ENCODE data around the gene KIRREL3.
A peak's percentile ranks its signal among the peaks of the same experiment; 100 is the strongest.

KIRREL3 gene

DNA sequence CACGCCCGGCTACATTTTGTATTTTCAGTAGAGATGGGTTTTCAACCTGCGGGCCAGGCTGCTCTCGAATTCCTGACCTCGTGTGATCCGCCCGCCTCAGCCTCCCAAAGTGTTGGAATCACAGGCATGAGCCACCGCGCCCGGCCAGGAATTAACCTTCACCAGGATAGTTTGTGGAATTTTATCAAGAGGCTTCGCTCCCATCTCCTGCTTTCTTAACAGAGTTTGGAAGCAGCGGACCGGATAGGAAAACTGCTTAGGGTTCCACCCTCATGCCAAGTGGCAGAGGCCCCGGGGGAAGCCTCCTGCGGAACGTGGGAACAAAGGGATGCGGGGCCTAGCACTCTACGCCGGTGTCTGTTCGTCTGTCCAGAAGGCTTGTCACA, 415.2 kb downstream of the KIRREL3 start:
- TF ChIP-seq, protein P1, sequence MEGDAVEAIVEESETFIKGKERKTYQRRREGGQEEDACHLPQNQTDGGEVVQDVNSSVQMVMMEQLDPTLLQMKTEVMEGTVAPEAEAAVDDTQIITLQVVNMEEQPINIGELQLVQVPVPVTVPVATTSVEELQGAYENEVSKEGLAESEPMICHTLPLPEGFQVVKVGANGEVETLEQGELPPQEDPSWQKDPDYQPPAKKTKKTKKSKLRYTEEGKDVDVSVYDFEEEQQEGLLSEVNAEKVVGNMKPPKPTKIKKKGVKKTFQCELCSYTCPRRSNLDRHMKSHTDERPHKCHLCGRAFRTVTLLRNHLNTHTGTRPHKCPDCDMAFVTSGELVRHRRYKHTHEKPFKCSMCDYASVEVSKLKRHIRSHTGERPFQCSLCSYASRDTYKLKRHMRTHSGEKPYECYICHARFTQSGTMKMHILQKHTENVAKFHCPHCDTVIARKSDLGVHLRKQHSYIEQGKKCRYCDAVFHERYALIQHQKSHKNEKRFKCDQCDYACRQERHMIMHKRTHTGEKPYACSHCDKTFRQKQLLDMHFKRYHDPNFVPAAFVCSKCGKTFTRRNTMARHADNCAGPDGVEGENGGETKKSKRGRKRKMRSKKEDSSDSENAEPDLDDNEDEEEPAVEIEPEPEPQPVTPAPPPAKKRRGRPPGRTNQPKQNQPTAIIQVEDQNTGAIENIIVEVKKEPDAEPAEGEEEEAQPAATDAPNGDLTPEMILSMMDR (conservative IDR thresholded peaks at IDR 0.05; ENCODE audit: low read length) = no peak
- H3K4me3 ChIP-seq (ENCODE audit: low read length) = peak overlapping the region; percentile 39

DNA sequence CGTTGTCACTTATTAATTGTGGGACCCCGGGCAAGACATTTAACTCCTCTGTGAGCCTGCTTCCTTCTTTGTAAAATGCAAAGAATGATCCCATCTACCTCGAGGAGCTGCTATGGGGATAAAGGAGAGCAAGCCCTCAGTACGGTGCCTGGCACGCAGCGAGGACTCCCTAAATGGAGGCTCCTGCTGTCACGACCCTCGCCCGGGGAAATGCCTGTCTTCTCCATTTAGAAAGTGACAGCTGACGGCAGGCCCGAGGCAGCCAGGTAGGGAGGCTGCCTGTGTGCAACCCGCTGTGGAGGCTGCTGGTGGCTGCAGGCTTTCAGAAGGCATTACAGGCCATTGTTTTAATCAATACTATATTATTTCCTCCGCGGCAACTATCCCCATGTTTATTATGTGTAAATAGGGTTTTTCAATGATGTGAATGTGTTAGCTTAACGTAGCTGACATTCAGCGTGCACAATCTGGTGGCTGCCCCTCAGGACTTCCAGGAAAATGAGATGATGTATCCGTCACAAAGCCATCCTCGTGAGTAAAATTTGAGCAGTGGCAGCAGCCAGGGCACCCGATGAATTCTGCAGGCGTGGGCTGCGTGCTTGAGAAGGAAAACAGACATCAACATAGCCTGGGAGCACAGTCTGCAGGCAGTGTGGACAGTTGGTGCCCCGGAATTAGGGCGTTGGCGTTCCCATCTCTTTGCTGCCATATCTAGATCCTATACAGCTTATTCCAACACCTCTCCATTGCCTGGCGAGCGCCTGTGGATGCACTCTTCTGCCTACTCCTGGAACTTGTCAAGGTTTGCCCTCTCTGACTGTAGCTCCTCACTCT, 416.8 kb downstream of the KIRREL3 start:
- TF ChIP-seq, protein P1 (conservative IDR thresholded peaks at IDR 0.05; ENCODE audit: low read length) = no peak
- DNase-seq (ENCODE audit: low read depth) = no peak
- H3K4me3 ChIP-seq (ENCODE audit: low read length) = no peak overlapping the region

More for the DNA sequence above, 415.2 kb downstream of the KIRREL3 start:
- DNase-seq (ENCODE audit: low read depth) = no peak

DNA sequence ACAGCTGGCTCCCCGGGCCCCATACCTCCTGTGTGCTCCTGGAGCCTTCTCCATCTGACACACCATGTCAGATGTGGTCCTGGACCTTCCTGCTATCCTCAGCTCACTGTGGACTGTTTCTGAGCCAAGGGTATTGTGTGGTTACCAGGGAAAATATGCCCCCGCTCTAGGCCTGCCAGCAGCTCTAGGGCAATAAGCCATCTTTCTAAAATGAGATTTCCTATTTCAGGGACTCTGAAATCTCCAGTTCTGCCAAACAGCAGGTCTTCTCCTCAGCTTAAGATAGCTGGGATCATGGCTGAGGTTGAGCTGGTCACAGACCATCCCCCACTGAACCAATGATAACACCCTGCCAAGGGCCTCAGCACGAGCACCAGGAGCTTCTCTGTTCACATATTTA, 417.5 kb downstream of the KIRREL3 start:
- H3K4me3 ChIP-seq (ENCODE audit: low read length) = no peak overlapping the region
- TF ChIP-seq, protein P1 (conservative IDR thresholded peaks at IDR 0.05; ENCODE audit: low read length) = no peak
- no peak for DNase-seq (ENCODE audit: low read depth)

DNA sequence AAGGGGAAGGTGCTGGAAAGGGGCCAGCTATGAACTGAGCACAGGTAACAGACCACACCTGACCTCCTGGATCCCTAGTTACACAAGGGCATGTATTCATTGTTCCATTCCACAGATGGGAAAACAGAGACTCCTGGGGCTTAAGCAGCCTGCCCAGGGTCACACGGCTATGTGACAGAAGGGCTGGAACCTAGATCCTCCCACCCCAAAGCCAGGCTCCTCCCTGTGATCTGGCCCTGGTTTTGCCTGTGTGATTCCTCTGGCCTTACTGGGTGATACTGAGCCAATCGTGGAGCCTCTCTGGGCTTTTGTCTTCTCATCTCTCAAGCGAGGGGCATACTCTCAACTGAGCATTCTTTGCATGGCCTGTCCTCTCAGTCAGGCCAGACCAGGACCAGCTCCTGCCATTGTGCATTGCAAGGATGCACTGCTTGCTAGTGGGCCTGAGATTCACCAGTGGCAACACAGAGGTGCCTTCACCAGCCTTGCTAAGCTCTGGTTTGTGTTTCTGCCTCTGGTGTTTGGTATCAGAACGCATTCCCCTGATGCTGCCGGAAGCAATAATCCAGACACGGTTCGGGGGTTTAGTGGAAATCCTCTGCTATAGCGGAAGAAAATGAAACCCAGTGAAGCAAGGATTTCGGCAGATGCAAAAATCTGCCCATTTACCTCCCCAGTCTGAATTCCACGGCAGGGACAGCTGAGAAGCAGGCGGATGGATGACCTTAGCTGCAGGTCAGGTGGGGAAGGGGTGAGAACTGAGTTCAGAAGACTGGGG, 418.5 kb downstream of the KIRREL3 start:
- TF ChIP-seq, protein P1 (conservative IDR thresholded peaks at IDR 0.05; ENCODE audit: low read length) = no peak
- no peak for DNase-seq (ENCODE audit: low read depth)
- no peak overlapping the region for H3K4me3 ChIP-seq (ENCODE audit: low read length)

DNA sequence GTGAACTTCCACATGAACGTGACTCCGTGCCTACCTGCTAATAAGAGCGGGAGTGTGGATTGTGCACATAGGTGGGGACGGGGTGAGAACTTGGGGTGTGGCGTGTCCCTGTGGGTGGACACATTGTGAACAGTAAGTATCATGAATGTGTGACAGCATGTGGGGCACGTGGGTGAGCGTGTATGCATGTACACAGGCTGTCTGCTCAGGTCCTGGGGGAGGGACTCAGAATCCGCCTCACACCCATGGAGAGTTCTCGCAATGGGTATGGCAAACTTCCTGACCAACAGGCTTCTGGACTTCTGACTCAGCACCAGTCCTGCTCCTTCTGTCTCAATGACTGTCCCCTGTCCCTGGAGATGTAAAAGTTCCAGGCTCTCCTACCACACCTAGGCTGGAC, 422.1 kb downstream of the KIRREL3 start:
- no peak overlapping the region for H3K4me3 ChIP-seq (ENCODE audit: low read length)
- TF ChIP-seq, protein P1 (conservative IDR thresholded peaks at IDR 0.05; ENCODE audit: low read length) = no peak
- DNase-seq (ENCODE audit: low read depth) = no peak

DNA sequence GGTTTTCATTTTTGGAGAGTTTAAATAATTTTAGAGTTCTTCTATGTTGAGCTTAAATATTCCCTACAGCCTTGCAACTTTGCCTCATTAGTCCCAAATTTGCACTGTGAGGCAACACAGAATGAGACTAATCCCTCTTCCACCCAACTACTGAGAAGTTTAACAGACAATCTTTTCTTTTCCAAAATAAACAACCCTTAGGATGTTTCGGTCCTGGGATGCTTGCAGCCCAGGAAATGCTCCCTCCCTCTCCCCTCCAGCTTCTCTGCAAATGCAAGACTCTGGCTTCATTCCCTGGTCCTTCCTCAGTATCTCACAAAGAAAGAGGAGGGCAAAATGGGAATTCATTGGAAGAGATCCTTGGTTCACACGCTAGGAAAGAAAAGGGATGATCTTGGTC, 422.5 kb downstream of the KIRREL3 start:
- H3K4me3 ChIP-seq (ENCODE audit: low read length) = no peak overlapping the region
- TF ChIP-seq, protein P1 (conservative IDR thresholded peaks at IDR 0.05; ENCODE audit: low read length) = no peak
- DNase-seq (ENCODE audit: low read depth) = no peak

Data from AG10803 (cell line).